H1 (cell line): ENCODE results near the gene ZBTB33. TPM values are rescaled to one million over a fixed set of nuclear protein-coding genes. Genes with fewer than 3 reads are reported as not detected.

ENCODE experiments used
- ASH2L ChIP-seq: fragments of 200-600, 300-600 bp; sonication (generic); IDR thresholded peaks from one replicate; pipeline ENCODE4 v1.7.1; 2017; ENCODE audit warnings: low read length
- EZH2 ChIP-seq: fragments of 200-600 bp; sonication (generic); IDR thresholded peaks from 2 replicates; pipeline ENCODE4 v1.7.1; 2012; ENCODE audit warnings: low read depth, mild to moderate bottlenecking, moderate library complexity, low read length, inconsistent platforms; ENCODE audit not compliant: severe bottlenecking
- KDM5A ChIP-seq: fragments of 200-600 bp; IDR thresholded peaks from 2 replicates; pipeline ENCODE4 v1.7.1; 2012; ENCODE audit warnings: mild to moderate bottlenecking, low read length, inconsistent platforms, mixed read lengths
- NANOG ChIP-seq: IDR thresholded peaks from 2 replicates; pipeline ENCODE4 v1.6.1; 2011; ENCODE audit warnings: low read length, low read depth, mild to moderate bottlenecking, inconsistent platforms; ENCODE audit not compliant: insufficient read depth, poor library complexity, severe bottlenecking
- RBBP5 ChIP-seq: IDR thresholded peaks from 2 replicates; pipeline ENCODE4 v1.7.1; 2012; ENCODE audit warnings: low read depth, mild to moderate bottlenecking, inconsistent platforms, low read length, moderate library complexity, borderline replicate concordance
- ZNF274 ChIP-seq: IDR thresholded peaks from 2 replicates; pipeline ENCODE4 v1.7.0; 2012; ENCODE audit warnings: low read length, borderline replicate concordance; ENCODE audit errors: extremely low read depth
- polyA plus RNA-seq, 7 experiments: library from polyadenylated mRNA; depleted of rRNA in 3 of 7; stranded (reverse) in 5 of 7; unstranded in 2 of 7; fragments of >200 nt in 5 of 7; fragments of 200-250 nt in 2 of 7; gene quantifications; 1 replicate in 5 of 7; 2 replicates in 1 of 7; 4 replicates in 1 of 7; pipeline versions ENCODE4 v1.2.1 to v1.2.3, GENCODE V29; 2011 to 2013; ENCODE audit warnings: missing spikeins in 2 of 7, mixed read lengths in 2 of 7
- total RNA-seq: library from RNA; stranded (reverse); fragmentation: NEBNext Ultra II Directional; extraction: Animal tissue kit (Norgen Biotek cat#: 25700); gene quantifications from 2 replicates; pipeline ENCODE4 v1.2.1, GENCODE V29; 2021

Gene ZBTB33
- total and polyA plus RNA-seq, 2 of the 8 experiments (the other 6 are each of a cell fraction or from before 2014, with no cell fraction given): 3.4 to 14.9 TPM

DNA sequence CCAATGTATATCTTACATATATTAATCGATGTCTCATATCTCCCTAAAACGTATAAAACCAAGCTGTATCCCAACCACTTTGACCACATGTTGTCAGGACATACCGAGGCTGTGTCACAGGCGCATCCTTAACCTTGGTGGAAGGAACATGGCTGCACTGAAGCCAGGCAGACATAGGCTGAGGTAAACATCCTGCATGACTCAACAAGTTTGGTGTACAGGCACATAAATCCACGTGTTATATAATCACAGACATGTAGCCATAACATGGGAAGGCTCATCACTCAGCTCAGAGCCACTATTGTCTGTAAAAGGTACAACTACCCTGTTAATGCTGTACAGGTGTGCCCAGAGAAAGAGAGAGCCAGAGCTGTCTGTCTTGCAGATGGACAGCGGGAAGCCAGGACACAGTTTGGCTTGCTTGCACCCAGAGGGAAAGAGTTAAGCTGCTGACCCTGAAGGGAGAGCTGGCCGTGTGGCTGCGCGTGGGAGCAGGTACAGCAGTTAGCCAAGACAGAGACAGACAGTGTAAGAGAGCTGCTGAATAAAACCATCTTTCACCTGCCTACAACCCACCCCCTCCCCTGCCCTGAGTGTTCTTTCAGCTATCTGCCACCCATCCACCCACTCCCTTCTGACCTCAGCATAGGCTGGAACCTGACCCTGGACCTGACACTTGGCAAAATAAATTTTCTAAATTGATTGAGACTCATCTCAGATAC lies 22.3 kb upstream of the ZBTB33 start (continued):
- TF ChIP-seq EZH2: no peak
- no peak for TF ChIP-seq ASH2L
- no peak for TF ChIP-seq ZNF274
- no peak for TF ChIP-seq NANOG
- TF ChIP-seq RBBP5: no peak
- no peak for TF ChIP-seq KDM5A
- TF ChIP-seq, all 59 proteins: peak for 0
